T-cell (primary cell): ENCODE data around the gene CCDC175. TPM values are rescaled to one million over a fixed set of nuclear protein-coding genes. Genes with fewer than 3 reads are reported as not detected.
A peak's percentile ranks its signal among the peaks of the same experiment; 100 is the strongest.

Experiments
- ATAC-seq, 4 experiments: fragments of 200-7000 bp in 3 of 4; fragments of 150-1000 bp in 1 of 4; cut with Tn5 transposase; replicated peaks in 1 of 4; 1 replicate in 3 of 4; 2 replicates in 1 of 4; pipeline ENCODE4 v1.10.0; 2021; ENCODE audit warnings: moderate library complexity in 3 of 4, mild to moderate bottlenecking in 2 of 4, moderate number of reproducible peaks in 1 of 4
- CTCF ChIA-PET, 2 donors: fragments of 300-600 bp; sonication (Branson Sonifier 250); formaldehyde crosslinking; loops; one replicate each; lab custom pipeline; 2022; ENCODE audit warnings: antibody characterized with exemption in 2 of 2; lab: Charles Lee
- POLR2A ChIA-PET, 2 donors: fragments of 300-600 bp; sonication (Branson Sonifier 250); formaldehyde crosslinking; loops; one replicate each; lab custom pipeline; 2022; ENCODE audit warnings: antibody characterized with exemption in 2 of 2; lab: Charles Lee
- DNase-seq, 35 experiments: peaks; one replicate each; pipeline versions ENCODE4 v3.0.0 to v3.0.0-alpha.2; 2013 to 2023
- H3K27ac ChIP-seq: one replicate; pipeline ENCODE4 v1.5.1; 2013; ENCODE audit warnings: low read length
- H3K27me3 ChIP-seq, 2 experiments: replicated peaks in 1 of 2; 1 replicate in 1 of 2; 2 replicates in 1 of 2; pipeline versions ENCODE4 v1.6.1 to v1.7.0; 2013; ENCODE audit warnings: low read length in 1 of 2, mixed read lengths in 1 of 2; ENCODE audit not compliant: control insufficient read depth in 2 of 2, insufficient read depth in 2 of 2; ENCODE audit errors: extremely low read depth in 1 of 2
- H3K36me3 ChIP-seq, 2 donors: 1 replicate in 1 of 2; 2 replicates in 1 of 2; pipeline versions ENCODE4 v1.6.1 to v1.7.0; 2013; ENCODE audit warnings: low read length in 1 of 2; ENCODE audit not compliant: control insufficient read depth in 2 of 2, insufficient read depth in 1 of 2; ENCODE audit errors: extremely low read depth in 1 of 2
- H3K4me1 ChIP-seq, 2 experiments: 1 replicate in 1 of 2; 2 replicates in 1 of 2; pipeline versions ENCODE4 v1.6.1 to v1.7.0; 2013; ENCODE audit warnings: low read length in 2 of 2, mixed read lengths in 1 of 2; ENCODE audit not compliant: insufficient read depth in 2 of 2, control insufficient read depth in 1 of 2; ENCODE audit errors: extremely low read depth in 1 of 2
- H3K4me3 ChIP-seq, 2 donors: 1 replicate in 1 of 2; 2 replicates in 1 of 2; pipeline versions ENCODE4 v1.5.1 to v1.7.0; 2013; ENCODE audit warnings: mild to moderate bottlenecking in 2 of 2, low read length in 1 of 2, moderate library complexity in 1 of 2; ENCODE audit not compliant: control insufficient read depth in 1 of 2; ENCODE audit errors: extremely low read depth in 1 of 2
- H3K9me3 ChIP-seq: 2 replicates; pipeline ENCODE4 v1.7.0; 2013
- H3K27ac Mint-ChIP-seq, 2 donors: one replicate each; pipeline ENCODE4 v1.8.0; 2020 to 2021; ENCODE audit warnings: mild to moderate bottlenecking in 2 of 2, mixed read lengths in 2 of 2
- H3K27me3 Mint-ChIP-seq, 2 donors: one replicate each; pipeline ENCODE4 v1.8.0; 2021 to 2022; ENCODE audit warnings: mixed read lengths in 2 of 2
- H3K36me3 Mint-ChIP-seq: one replicate; pipeline ENCODE4 v1.8.0; 2021; ENCODE audit warnings: mixed read lengths
- H3K4me1 Mint-ChIP-seq, 3 donors: one replicate each; pipeline ENCODE4 v1.8.0; 2020 to 2022; ENCODE audit warnings: mixed read lengths in 3 of 3, mild to moderate bottlenecking in 1 of 3
- H3K4me3 Mint-ChIP-seq, 3 donors: one replicate each; pipeline ENCODE4 v1.8.0; 2020 to 2022; ENCODE audit warnings: mild to moderate bottlenecking in 3 of 3, mixed read lengths in 3 of 3, moderate library complexity in 3 of 3
- H3K9me3 Mint-ChIP-seq, 3 donors: one replicate each; pipeline ENCODE4 v1.8.0; 2020 to 2022; ENCODE audit warnings: mixed read lengths in 3 of 3
- WGBS: methylation state at CpG from one replicate; pipeline ENCODE4 v1.1.5; 2013; ENCODE audit warnings: missing lambda C conversion rate; ENCODE audit not compliant: insufficient coverage; 5-methylcytosine and 5-hydroxymethylcytosine counted together
- total RNA-seq, 35 experiments: library from RNA in 6 of 35; stranded (reverse) in 6 of 35; fragments of 120-200 nt in 1 of 35; gene quantifications; one replicate each; pipeline versions ENCODE4 v1.2.1 to v1.2.4 and lab custom pipeline; 2013 to 2026

Gene CCDC175
- total RNA-seq, 5 donors from 2014 or later (not counting 1 experiment from before 2014, with no cell fraction given), result not detected

DNA sequence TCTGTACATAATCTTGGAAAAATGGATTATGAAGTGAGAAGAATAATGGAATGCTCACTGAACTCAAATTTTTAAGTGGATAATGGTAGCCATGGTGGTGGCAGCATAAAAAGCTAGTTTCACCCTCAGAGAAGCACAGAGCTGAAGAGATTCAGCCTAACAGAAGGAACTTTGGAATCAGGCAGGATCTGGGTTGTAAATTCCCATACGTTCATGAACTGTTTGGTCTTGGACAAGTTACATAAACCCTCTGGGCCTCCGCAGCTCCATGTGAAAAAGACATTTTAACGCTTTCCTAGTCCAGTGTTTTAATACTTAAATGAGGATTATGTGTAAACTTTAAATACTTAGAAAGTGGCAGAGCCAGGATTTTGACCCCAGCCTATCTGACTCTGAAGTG lies 65.6 kb downstream of the CCDC175 start:
- Mint-ChIP-seq H3K4me1 (no peaks in the 10 kb centered on the region), H3K36me3 (no peaks in the 10 kb centered on the region), H3K4me3 (no peak overlapping the region), H3K27ac (no peak overlapping the region), H3K27me3 (peaks cover 16 to 34% of the 10 kb centered on the region in 2 donors), H3K9me3 (no peaks in the 10 kb centered on the region)
- WGBS, result 0% methylated on average over 1 of the region's 3 CpGs
- Histone ChIP-seq H3K9me3 (no peaks in the 10 kb centered on the region), H3K27me3 (peaks cover 0 to 3% of the 10 kb centered on the region in 2 experiments), H3K4me3 (no peak overlapping the region), H3K27ac (no peak overlapping the region), H3K4me1 (no peaks in the 10 kb centered on the region), H3K36me3 (no peaks in the 10 kb centered on the region)
- ATAC-seq (no peak), DNase-seq (no peak)
- POLR2A ChIA-PET, result no interaction called here
- CTCF ChIA-PET, result no interaction called here

DNA sequence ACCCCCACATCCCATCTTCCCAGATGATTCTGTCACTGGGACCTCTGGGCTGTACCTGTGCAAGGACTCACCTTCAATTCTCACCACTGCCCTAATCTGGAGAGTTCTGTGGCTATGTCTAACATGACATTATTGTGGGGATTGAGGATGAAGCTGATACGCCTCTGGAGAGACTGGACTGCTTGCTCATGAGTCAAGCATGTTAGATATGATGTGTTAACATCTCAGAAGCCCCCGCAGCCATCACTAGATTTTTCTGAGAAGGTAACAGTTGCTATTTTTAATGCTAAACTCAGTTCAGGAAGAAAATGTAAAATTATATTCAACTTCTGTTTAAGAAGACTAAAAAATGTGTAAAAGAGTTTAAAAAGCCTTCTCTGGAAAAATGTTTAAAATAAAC lies 66.6 kb downstream of the CCDC175 start:
- POLR2A ChIA-PET, result no interaction called here
- Mint-ChIP-seq H3K36me3 (no peaks in the 10 kb centered on the region), H3K9me3 (no peaks in the 10 kb centered on the region), H3K4me1 (peaks cover 0 to 2% (median under 1%) of the 10 kb centered on the region in 3 donors), H3K4me3 (no peak overlapping the region), H3K27ac (no peak overlapping the region), H3K27me3 (peaks cover 12 to 32% of the 10 kb centered on the region in 2 donors)
- Histone ChIP-seq H3K4me3 (no peak overlapping the region), H3K36me3 (no peaks in the 10 kb centered on the region), H3K4me1 (no peaks in the 10 kb centered on the region), H3K9me3 (no peaks in the 10 kb centered on the region), H3K27ac (no peak overlapping the region), H3K27me3 (peaks cover 0 to 3% of the 10 kb centered on the region in 2 experiments)
- 67% methylated on average over 1 of the region's 2 CpGs for WGBS
- ATAC-seq (no peak), DNase-seq (no peak)
- CTCF ChIA-PET, result interaction anchor here in 1 of 2 donors (0.6 kb wide), 1 partner anchor 555 kb away, joined by 3 read pairs; no protein-coding TSS in a partner anchor

DNA sequence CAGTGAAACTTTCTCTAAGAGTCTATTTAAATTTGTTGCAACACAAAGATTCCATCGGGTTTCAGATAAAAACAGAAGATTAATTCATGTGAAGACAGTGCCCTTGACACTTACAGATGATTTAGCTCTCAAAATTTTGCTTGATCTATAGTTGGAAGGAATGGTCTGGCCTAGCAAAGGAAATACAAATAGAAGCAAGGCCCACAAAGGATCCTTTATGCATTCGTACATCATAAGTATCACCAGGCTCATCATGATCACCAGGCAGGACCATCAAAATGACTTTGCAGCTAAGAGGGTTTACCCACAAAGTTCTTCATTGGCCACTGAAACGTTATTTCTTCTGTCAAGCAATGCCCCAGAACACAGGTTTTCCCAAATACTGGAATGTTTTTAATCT lies 67.5 kb downstream of the CCDC175 start:
- Histone ChIP-seq H3K4me1 (peaks cover 0 to 2% of the 10 kb centered on the region in 2 experiments), H3K27me3 (peaks cover 0 to 3% of the 10 kb centered on the region in 2 experiments), H3K9me3 (no peaks in the 10 kb centered on the region), H3K36me3 (peaks cover 1 to 2% of the 10 kb centered on the region in 2 donors), H3K4me3 (no peak overlapping the region), H3K27ac (no peak overlapping the region)
- no peak overlapping the region for H3K27ac Mint-ChIP-seq
- no peaks in the 10 kb centered on the region for H3K9me3 Mint-ChIP-seq
- peaks cover 8 to 10% (median 9%) of the 10 kb centered on the region in 3 donors for H3K4me1 Mint-ChIP-seq
- H3K4me3 Mint-ChIP-seq, result no peak overlapping the region
- DNase-seq (no peak), ATAC-seq (no peak)
- peaks cover 6 to 26% of the 10 kb centered on the region in 2 donors for H3K27me3 Mint-ChIP-seq
- peaks cover 3% of the 10 kb centered on the region for H3K36me3 Mint-ChIP-seq
- ChIA-PET CTCF (no interaction called here), POLR2A (no interaction called here)
- WGBS, result 77% methylated on average over 2 of the region's 3 CpGs

DNA sequence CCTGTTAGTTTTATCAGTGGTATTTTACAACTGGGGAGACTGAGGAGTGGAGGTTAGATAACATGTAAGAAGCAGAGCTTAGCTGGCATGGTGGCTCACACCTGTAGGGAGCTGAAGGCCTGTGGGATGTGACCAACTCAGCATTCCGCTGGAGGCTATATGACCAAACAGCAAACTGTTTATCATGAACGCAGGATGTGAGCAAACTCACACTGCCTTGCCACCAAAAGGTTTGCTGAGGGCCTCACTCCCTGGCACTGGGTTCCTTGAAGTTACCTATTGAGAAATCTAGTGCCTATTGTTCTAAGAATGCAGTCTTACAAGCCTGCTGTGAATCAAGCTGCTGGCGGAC lies 68.9 kb downstream of the CCDC175 start:
- ChIA-PET CTCF (interaction anchor here (0.6 to 2.1 kb wide), 6 partner anchors 69 to 677 kb away, joined by 3 to 9 read pairs (median 6); partner anchors contain the start of gene CCDC175 (in 2 of the 2)), POLR2A (interaction anchor here in 1 of 2 donors (0.6 kb wide), 1 partner anchor 747 kb away, joined by 3 read pairs; no protein-coding TSS in a partner anchor)
- H3K4me1 ChIP-seq, result peaks cover 0 to 2% of the 10 kb centered on the region in 2 experiments
- peaks cover 5 to 11% of the 10 kb centered on the region in 2 donors for H3K36me3 ChIP-seq
- Mint-ChIP-seq H3K36me3 (peaks cover 7% of the 10 kb centered on the region), H3K4me1 (peaks cover 12 to 15% (median 13%) of the 10 kb centered on the region in 3 donors), H3K27ac (no peak overlapping the region), H3K4me3 (no peak overlapping the region), H3K9me3 (no peaks in the 10 kb centered on the region), H3K27me3 (peaks cover 6 to 20% of the 10 kb centered on the region in 2 donors)
- no peaks in the 10 kb centered on the region for H3K9me3 ChIP-seq
- H3K4me3 ChIP-seq, result no peak overlapping the region
- no peak for ATAC-seq
- H3K27ac ChIP-seq, result no peak overlapping the region
- DNase-seq, result no peak
- WGBS, result 95% methylated on average over 2 of the region's 3 CpGs
- H3K27me3 ChIP-seq, result peaks cover 0 to 3% of the 10 kb centered on the region in 2 experiments

DNA sequence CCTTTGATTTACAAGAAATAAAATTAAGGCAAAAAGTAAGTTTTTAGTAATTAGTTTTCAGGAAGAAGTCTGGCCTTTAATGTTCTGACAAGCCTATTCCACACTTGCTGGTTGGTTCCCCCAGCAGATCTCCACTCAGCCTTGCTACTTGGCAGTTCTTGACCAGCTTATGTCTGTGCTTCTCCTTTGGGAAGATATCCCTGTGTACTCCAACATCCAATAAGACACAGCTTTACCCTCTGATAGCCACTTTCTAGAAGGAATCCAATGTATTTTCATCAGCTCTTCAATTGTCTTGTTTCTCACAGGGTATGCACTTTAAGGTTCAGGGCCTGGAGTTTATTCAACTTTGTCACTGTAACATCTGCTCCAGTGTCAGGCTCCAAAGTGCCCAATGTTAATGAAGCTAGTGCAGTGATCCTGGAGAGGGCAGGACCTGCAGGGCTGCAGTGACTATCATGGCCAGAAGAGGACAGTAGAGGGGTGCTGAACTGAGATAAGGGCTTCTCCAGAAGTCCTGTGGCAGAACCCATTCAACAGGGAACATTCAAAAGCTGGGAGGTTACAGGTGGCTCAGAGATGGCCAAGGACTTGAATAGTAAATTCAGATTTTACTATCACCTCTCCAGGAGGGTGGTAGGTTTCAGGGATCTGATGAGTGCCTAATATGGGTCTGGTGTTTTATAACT lies 69.4 kb downstream of the CCDC175 start:
- H3K4me1 Mint-ChIP-seq, result peaks cover 13 to 16% (median 15%) of the 10 kb centered on the region in 3 donors
- H3K27ac ChIP-seq, result no peak overlapping the region
- H3K9me3 ChIP-seq, result no peaks in the 10 kb centered on the region
- DNase-seq, result peak in 30 of 35 experiments; percentile 3 to 55 (median 30)
- ATAC-seq, result peak in 3 of 4 experiments; percentile 70 to 73 (median 71)
- H3K27me3 Mint-ChIP-seq, result peaks cover 6 to 16% of the 10 kb centered on the region in 2 donors
- no peak overlapping the region for H3K4me3 Mint-ChIP-seq
- peaks cover 0 to 2% of the 10 kb centered on the region in 2 experiments for H3K4me1 ChIP-seq
- H3K9me3 Mint-ChIP-seq, result no peaks in the 10 kb centered on the region
- peaks cover 0 to 3% of the 10 kb centered on the region in 2 experiments for H3K27me3 ChIP-seq
- CTCF ChIA-PET, result interaction anchor here (1.3 to 2.1 kb wide), 5 partner anchors 70 to 677 kb away, joined by 3 to 9 read pairs (median 7); partner anchors contain the start of gene CCDC175 (in 2 of the 2)
- peaks cover 10% of the 10 kb centered on the region for H3K36me3 Mint-ChIP-seq
- H3K36me3 ChIP-seq, result peaks cover 5 to 11% of the 10 kb centered on the region in 2 donors
- H3K27ac Mint-ChIP-seq, result no peak overlapping the region
- POLR2A ChIA-PET, result no interaction called here
- H3K4me3 ChIP-seq, result no peak overlapping the region

DNA sequence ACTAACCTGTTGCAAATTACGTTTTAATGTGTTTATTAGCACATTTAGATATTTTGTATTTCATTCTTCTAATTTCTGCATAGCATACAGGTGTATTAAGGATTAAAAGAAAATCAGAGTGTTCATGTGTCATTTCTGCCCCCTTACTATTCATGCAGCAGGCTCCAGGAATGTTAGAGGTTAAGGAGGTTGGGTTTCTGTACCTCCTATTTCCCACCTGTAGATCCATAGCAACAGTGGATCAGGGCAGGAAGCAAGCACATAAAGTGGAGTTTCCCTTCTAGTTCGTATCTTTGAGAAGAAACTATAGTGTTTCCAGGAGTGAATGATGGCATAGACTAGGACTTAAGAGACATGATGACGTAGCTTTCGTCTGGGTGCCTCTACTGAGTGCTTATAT lies 73.4 kb downstream of the CCDC175 start:
- H3K4me3 Mint-ChIP-seq, result no peak overlapping the region
- ChIA-PET CTCF (interaction anchor here in 1 of 2 donors (1.2 kb wide), 1 partner anchor 19 kb away, joined by 3 read pairs; the partner anchor contains the start of gene L3HYPDH), POLR2A (no interaction called here)
- no CpG with 5 or more reads among the region's 4 CpGs for whole genome bisulfite sequencing
- H3K36me3 ChIP-seq, result peaks cover 5 to 14% of the 10 kb centered on the region in 2 donors
- no peak overlapping the region for H3K4me3 ChIP-seq
- no peak overlapping the region for H3K27ac ChIP-seq
- H3K27me3 ChIP-seq, result no peaks in the 10 kb centered on the region
- H3K36me3 Mint-ChIP-seq, result peaks cover 26% of the 10 kb centered on the region
- ATAC-seq (no peak), DNase-seq (no peak)
- H3K27me3 Mint-ChIP-seq, result peaks cover 0 to 3% of the 10 kb centered on the region in 2 donors
- peaks cover 13 to 23% (median 16%) of the 10 kb centered on the region in 3 donors for H3K4me1 Mint-ChIP-seq
- H3K27ac Mint-ChIP-seq, result no peak overlapping the region
- no peaks in the 10 kb centered on the region for H3K9me3 ChIP-seq
- peaks cover 0 to 2% of the 10 kb centered on the region in 2 experiments for H3K4me1 ChIP-seq
- no peaks in the 10 kb centered on the region for H3K9me3 Mint-ChIP-seq
